ENCODE data around the gene NFATC2.

- TF ChIP-seq ZNF565 (CRISPR knock-in tag; conservative IDR thresholded peaks at IDR 0.05; ENCODE audit: low read depth) (no peak), ZC3H10 (CRISPR knock-in tag; IDR thresholded peaks at IDR 0.05) (no peak), PATZ1 (CRISPR knock-in tag; IDR thresholded peaks at IDR 0.05; ENCODE audit: borderline replicate concordance) (no peak), ARNTL (CRISPR knock-in tag; IDR thresholded peaks at IDR 0.05; ENCODE audit: borderline replicate concordance, low read depth) (no peak), TSHZ2 (CRISPR knock-in tag; IDR thresholded peaks at IDR 0.05) (no peak), ESRRG (CRISPR knock-in tag; IDR thresholded peaks at IDR 0.05) (no peak), ZFP30 (CRISPR knock-in tag; IDR thresholded peaks at IDR 0.05) (no peak), ZFP3 (CRISPR knock-in tag; IDR thresholded peaks at IDR 0.05) (no peak), ZNF8 (CRISPR knock-in tag; IDR thresholded peaks at IDR 0.05) (no peak), TCF4 (CRISPR knock-in tag; IDR thresholded peaks at IDR 0.05; ENCODE audit: borderline replicate concordance) (no peak), SNAI2 (CRISPR knock-in tag; IDR thresholded peaks at IDR 0.05) (no peak), OSR1 (CRISPR knock-in tag; IDR thresholded peaks at IDR 0.05) (no peak)
- TF ChIP-seq, protein P1, sequence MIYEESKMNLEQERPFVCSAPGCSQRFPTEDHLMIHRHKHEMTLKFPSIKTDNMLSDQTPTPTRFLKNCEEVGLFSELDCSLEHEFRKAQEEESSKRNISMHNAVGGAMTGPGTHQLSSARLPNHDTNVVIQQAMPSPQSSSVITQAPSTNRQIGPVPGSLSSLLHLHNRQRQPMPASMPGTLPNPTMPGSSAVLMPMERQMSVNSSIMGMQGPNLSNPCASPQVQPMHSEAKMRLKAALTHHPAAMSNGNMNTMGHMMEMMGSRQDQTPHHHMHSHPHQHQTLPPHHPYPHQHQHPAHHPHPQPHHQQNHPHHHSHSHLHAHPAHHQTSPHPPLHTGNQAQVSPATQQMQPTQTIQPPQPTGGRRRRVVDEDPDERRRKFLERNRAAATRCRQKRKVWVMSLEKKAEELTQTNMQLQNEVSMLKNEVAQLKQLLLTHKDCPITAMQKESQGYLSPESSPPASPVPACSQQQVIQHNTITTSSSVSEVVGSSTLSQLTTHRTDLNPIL (CRISPR knock-in tag; IDR thresholded peaks at IDR 0.05; ENCODE audit: low read depth), result no peak
Observed at GRCh38 chr20:51473256-51473655, 69.3 kb downstream of the NFATC2 start.
